OCI-LY7 (cell line): ENCODE data around the gene ITGAE. TPM values are rescaled to one million over a fixed set of nuclear protein-coding genes. Genes with fewer than 3 reads are reported as not detected.

ENCODE experiments used
- BruUV-seq: library from RNA; stranded (reverse); fragments of 400-500 nt; replicated peaks from 2 replicates; lab custom pipeline; 2021; lab: Mats Ljungman, UMichigan
- CTCF ChIA-PET: fragments of 300-600 bp; sonication (Branson Sonifier 250); formaldehyde crosslinking; loops from one replicate; lab custom pipeline; 2022; ENCODE audit warnings: antibody characterized with exemption; ENCODE audit not compliant: unreplicated experiment; lab: Charles Lee
- POLR2A ChIA-PET: fragments of 300-600 bp; sonication (Branson Sonifier 250); formaldehyde crosslinking; loops from one replicate; lab custom pipeline; 2022; ENCODE audit warnings: antibody characterized with exemption; lab: Charles Lee
- DNase-seq: peaks from one replicate; pipeline ENCODE4 v3.0.0-alpha.2; 2015; ENCODE audit warnings: low spot score
- H2AFZ ChIP-seq: fragments of 200-600 bp; sonication (generic), shearing (Covaris generic); 2 replicates; pipeline ENCODE4 v1.6.1; 2014; ENCODE audit warnings: mild to moderate bottlenecking, antibody characterized with exemption, low read length, moderate library complexity
- H3K27ac ChIP-seq: fragments of 200-600 bp; sonication (generic); 2 replicates; pipeline ENCODE4 v1.5.1; 2014; ENCODE audit warnings: mixed run types, low read depth, mild to moderate bottlenecking, moderate library complexity, low read length, inconsistent platforms; ENCODE audit not compliant: poor library complexity, severe bottlenecking
- H3K36me3 ChIP-seq: fragments of 200-600 bp; sonication (generic); 2 replicates; pipeline ENCODE4 v1.6.1; 2014; ENCODE audit warnings: mild to moderate bottlenecking, antibody characterized with exemption, low read length, moderate library complexity, mixed read lengths; ENCODE audit not compliant: insufficient read depth
- H3K4me1 ChIP-seq: fragments of 200-600 bp; sonication (generic); 2 replicates; pipeline ENCODE4 v1.5.1; 2014; ENCODE audit warnings: mild to moderate bottlenecking, low read length; ENCODE audit not compliant: insufficient read depth, poor library complexity, severe bottlenecking
- H3K4me2 ChIP-seq: fragments of 200-600 bp; sonication (generic); 2 replicates; pipeline ENCODE4 v1.6.1; 2014; ENCODE audit warnings: mild to moderate bottlenecking, low read length
- H3K4me3 ChIP-seq: fragments of 200-600 bp; sonication (generic); 2 replicates; pipeline ENCODE4 v1.5.1; 2014; ENCODE audit warnings: mild to moderate bottlenecking, low read depth, low read length; ENCODE audit not compliant: poor library complexity, severe bottlenecking
- H3K79me2 ChIP-seq: fragments of 200-600 bp; sonication (generic); 2 replicates; pipeline ENCODE4 v1.6.1; 2016; ENCODE audit warnings: low read depth, mild to moderate bottlenecking, low read length, moderate library complexity, mixed read lengths; ENCODE audit not compliant: insufficient read depth
- H3K9me2 ChIP-seq: fragments of 200-600 bp; sonication (generic); 2 replicates; pipeline ENCODE4 v1.6.1; 2016; ENCODE audit warnings: mild to moderate bottlenecking, low read length, mixed read lengths; ENCODE audit not compliant: insufficient read depth
- H3K9me3 ChIP-seq: fragments of 200-600 bp; sonication (generic); 2 replicates; pipeline ENCODE4 v1.6.1; 2014; ENCODE audit warnings: mild to moderate bottlenecking, mixed run types, low read length, mixed read lengths
- H4K20me1 ChIP-seq: fragments of 200-600 bp; sonication (generic); 2 replicates; pipeline ENCODE4 v1.6.1; 2014; ENCODE audit warnings: mild to moderate bottlenecking, antibody characterized with exemption, low read length, moderate library complexity, mixed read lengths; ENCODE audit not compliant: insufficient read depth
- CTCF ChIP-seq: fragments of 200-600 bp; sonication (generic); conservative IDR thresholded peaks from 2 replicates; pipeline ENCODE4 v1.5.1; 2014; ENCODE audit warnings: mild to moderate bottlenecking, antibody characterized with exemption, low read length, moderate library complexity, mixed read lengths
- EZH2phosphoT487 ChIP-seq: fragments of 200-600 bp; sonication (generic); IDR thresholded peaks from 2 replicates; pipeline ENCODE4 v1.6.1; 2018; ENCODE audit warnings: low read depth, borderline replicate concordance, mild to moderate bottlenecking, mixed run types, antibody characterized with exemption, low read length, moderate library complexity, mixed read lengths
- intact Hi-C: fragments of 100-400 bp; cut with micrococcal nuclease; formaldehyde crosslinking; loops from one replicate; pipeline ENCODE4 v1.10.0; 2022; ENCODE audit not compliant: unreplicated experiment
- total RNA-seq, 2 experiments: library from RNA; depleted of rRNA in 1 of 2; stranded (reverse); fragments of >200 nt in 1 of 2; shearing (Covaris generic) in 1 of 2; gene quantifications; 2 replicates each; pipeline ENCODE4 v1.2.3, GENCODE V29; 2014 to 2022

Gene ITGAE
- total RNA-seq, 2 experiments from 2014 or later: 52.2 to 61.2 TPM

GRCh38 chr17:3827124-3827773 lies 26.3 kb upstream of the ITGAE start:
- Histone ChIP-seq H3K4me2 (no peak overlapping the region), H3K9me2 (no peaks in the 10 kb centered on the region), H3K79me2 (no peaks in the 10 kb centered on the region), H3K36me3 (peaks cover 72% of the 10 kb centered on the region), H4K20me1 (no peaks in the 10 kb centered on the region), H3K9me3 (no peaks in the 10 kb centered on the region), H3K27ac (no peak overlapping the region), H2AFZ (no peak overlapping the region), H3K4me1 (no peaks in the 10 kb centered on the region), H3K4me3 (no peak overlapping the region)
- TF ChIP-seq EZH2phosphoT487 (no peak), CTCF (peak; percentile 98)
- ChIA-PET POLR2A (no interaction called here), CTCF (interaction anchor here (1.7 kb wide), 1 partner anchor 89 kb away, joined by 16 read pairs; no protein-coding TSS in a partner anchor)
- no TSS peak for BruUV-seq
- peak; percentile 73 for DNase-seq
- intact Hi-C loops: loop anchor here (1.0 kb wide), 2 partner anchors 90 to 144 kb away; no protein-coding TSS in a partner anchor

- Histone ChIP-seq H3K9me2 (no peaks in the 10 kb centered on the region), H3K4me2 (no peak overlapping the region), H3K36me3 (peaks cover 82% of the 10 kb centered on the region), H3K9me3 (no peaks in the 10 kb centered on the region), H3K79me2 (no peaks in the 10 kb centered on the region), H3K4me1 (no peaks in the 10 kb centered on the region), H3K27ac (no peak overlapping the region), H2AFZ (no peak overlapping the region), H3K4me3 (no peak overlapping the region), H4K20me1 (no peaks in the 10 kb centered on the region)
- BruUV-seq: no TSS peak
- intact Hi-C loops: no loop called here
- ChIA-PET POLR2A (interaction anchor here (1.5 kb wide), 1 partner anchor 88 kb away, joined by 3 read pairs; no protein-coding TSS in a partner anchor), CTCF (interaction anchor here (0.8 to 1.7 kb wide), 2 partner anchors 88 to 89 kb away, joined by 3 to 16 read pairs; no protein-coding TSS in a partner anchor)
- no peak for DNase-seq
- TF ChIP-seq EZH2phosphoT487 (no peak), CTCF (no peak)
Observed at GRCh38 chr17:3826191-3826590, 25.2 kb upstream of the ITGAE start.

DNA sequence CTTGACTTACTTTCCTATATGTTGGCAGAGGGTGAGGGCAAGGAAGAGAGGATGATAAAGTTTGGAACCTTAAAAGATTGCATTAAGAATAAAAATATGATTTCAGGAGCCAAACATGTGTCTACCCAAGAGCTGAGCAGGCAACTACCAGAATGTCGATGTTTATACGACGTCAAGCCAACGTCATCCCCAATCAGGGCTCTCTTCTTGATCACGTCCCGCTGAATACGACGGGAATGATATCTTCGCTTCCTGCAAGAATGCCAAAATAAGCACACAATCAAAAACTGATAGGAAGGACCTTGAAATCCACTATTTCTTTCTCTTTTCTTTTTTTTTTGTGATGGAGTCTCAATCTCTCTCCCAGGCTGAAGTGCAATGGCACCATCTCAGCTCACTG lies 20.1 kb upstream of the ITGAE start:
- BruUV-seq: no TSS peak
- POLR2A ChIA-PET: interaction anchor here (0.6 to 0.7 kb wide), 4 partner anchors 15 to 258 kb away, joined by 3 to 5 read pairs (median 4); no protein-coding TSS in a partner anchor
- Histone ChIP-seq H3K4me2 (no peak overlapping the region), H4K20me1 (no peaks in the 10 kb centered on the region), H2AFZ (no peak overlapping the region), H3K36me3 (peaks cover 98% of the 10 kb centered on the region), H3K79me2 (no peaks in the 10 kb centered on the region), H3K4me1 (peaks cover 17% of the 10 kb centered on the region), H3K4me3 (no peak overlapping the region), H3K9me2 (no peaks in the 10 kb centered on the region), H3K9me3 (no peaks in the 10 kb centered on the region), H3K27ac (no peak overlapping the region)
- intact Hi-C loops: no loop called here
- DNase-seq: no peak
- TF ChIP-seq EZH2phosphoT487 (no peak), CTCF (no peak)
- CTCF ChIA-PET: no interaction called here
